CD14-positive monocyte (primary cell): ENCODE measurements around the gene MAST1. TPM values are rescaled to one million over a fixed set of nuclear protein-coding genes. Genes with fewer than 3 reads are reported as not detected.
A peak's percentile ranks its signal among the peaks of the same experiment; 100 is the strongest.

ENCODE experiments used
- DNase-seq, 3 donors: peaks; one replicate each; pipeline ENCODE4 v3.0.0-alpha.2; 2011 to 2022
- H2AFZ ChIP-seq: 2 replicates; pipeline ENCODE4 v1.6.0; 2012; ENCODE audit warnings: mild to moderate bottlenecking, low read depth, low read length, inconsistent platforms; ENCODE audit not compliant: insufficient read depth, poor library complexity, severe bottlenecking
- H3K27ac ChIP-seq, 2 donors: 1 replicate in 1 of 2; 2 replicates in 1 of 2; pipeline ENCODE4 v1.5.1; 2012 to 2013; ENCODE audit warnings: low read length in 2 of 2, control low read depth in 1 of 2, inconsistent platforms in 1 of 2, low read depth in 1 of 2, mild to moderate bottlenecking in 1 of 2
- H3K27me3 ChIP-seq, 2 donors: one replicate each; pipeline versions ENCODE4 v1.6.0 to v1.6.1; 2011 to 2013; ENCODE audit warnings: low read length in 2 of 2; ENCODE audit not compliant: control insufficient read depth in 2 of 2, insufficient read depth in 2 of 2
- H3K36me3 ChIP-seq, 2 donors: replicated peaks in 1 of 2; 1 replicate in 1 of 2; 2 replicates in 1 of 2; pipeline versions ENCODE4 v1.5.1 to v1.6.1; 2012 to 2013; ENCODE audit warnings: low read length in 2 of 2, control low read depth in 1 of 2, inconsistent platforms in 1 of 2, mild to moderate bottlenecking in 1 of 2; ENCODE audit not compliant: insufficient read depth in 2 of 2, control insufficient read depth in 1 of 2
- H3K4me1 ChIP-seq, 2 donors: 1 replicate in 1 of 2; 2 replicates in 1 of 2; pipeline versions ENCODE4 v1.5.1 to v1.6.1; 2012 to 2013; ENCODE audit warnings: low read length in 2 of 2, control low read depth in 1 of 2, inconsistent platforms in 1 of 2, mild to moderate bottlenecking in 1 of 2, moderate library complexity in 1 of 2; ENCODE audit not compliant: insufficient read depth in 2 of 2, control insufficient read depth in 1 of 2
- H3K4me2 ChIP-seq: replicated peaks from 2 replicates; pipeline ENCODE3; 2012; ENCODE audit warnings: low read length, moderate library complexity, mild to moderate bottlenecking; ENCODE audit not compliant: poor library complexity, severe bottlenecking; ENCODE audit errors: extremely low read depth
- H3K4me3 ChIP-seq, 3 experiments: fragments of 200-600 bp in 1 of 3; sonication (generic) in 1 of 3; replicated peaks in 1 of 3; 1 replicate in 2 of 3; 2 replicates in 1 of 3; pipeline ENCODE4 v1.5.1; 2011 to 2013; ENCODE audit warnings: low read length in 3 of 3, mild to moderate bottlenecking in 3 of 3, control low read depth in 2 of 3, low read depth in 2 of 3, inconsistent platforms in 1 of 3, moderate library complexity in 1 of 3
- H3K79me2 ChIP-seq: 2 replicates; pipeline ENCODE4 v1.6.0; 2012; ENCODE audit warnings: mild to moderate bottlenecking, control low read depth, inconsistent platforms, low read length, moderate library complexity; ENCODE audit not compliant: insufficient read depth
- H3K9ac ChIP-seq: 2 replicates; pipeline ENCODE4 v1.6.0; 2017; ENCODE audit warnings: low read length, mild to moderate bottlenecking; ENCODE audit not compliant: insufficient read depth, poor library complexity, severe bottlenecking
- H3K9me3 ChIP-seq, 2 donors: replicated peaks in 1 of 2; 1 replicate in 1 of 2; 2 replicates in 1 of 2; pipeline versions ENCODE4 v1.5.1 to v1.6.1; 2012 to 2013; ENCODE audit warnings: low read length in 2 of 2, control low read depth in 1 of 2; ENCODE audit not compliant: control insufficient read depth in 1 of 2, insufficient read depth in 1 of 2
- H4K20me1 ChIP-seq: 2 replicates; pipeline ENCODE4 v1.6.0; 2012; ENCODE audit warnings: mild to moderate bottlenecking, low read length, control low read depth, moderate library complexity; ENCODE audit not compliant: insufficient read depth
- H3K27ac Mint-ChIP-seq, 7 donors: one replicate each; pipeline ENCODE4 v1.8.0; 2020; ENCODE audit warnings: mild to moderate bottlenecking in 7 of 7, mixed read lengths in 7 of 7, moderate library complexity in 6 of 7, inconsistent platforms in 2 of 7
- H3K27me3 Mint-ChIP-seq, 3 donors: one replicate each; pipeline ENCODE4 v1.8.0; 2021 to 2022; ENCODE audit warnings: low read depth in 3 of 3, mild to moderate bottlenecking in 3 of 3, mixed read lengths in 3 of 3, moderate library complexity in 3 of 3, inconsistent platforms in 1 of 3
- H3K36me3 Mint-ChIP-seq, 2 donors: one replicate each; pipeline ENCODE4 v1.8.0; 2020; ENCODE audit warnings: mixed read lengths in 2 of 2, inconsistent platforms in 1 of 2, mild to moderate bottlenecking in 1 of 2
- H3K4me1 Mint-ChIP-seq: one replicate; pipeline ENCODE4 v1.8.0; 2020; ENCODE audit warnings: mild to moderate bottlenecking, mixed read lengths
- H3K4me3 Mint-ChIP-seq, 2 donors: one replicate each; pipeline ENCODE4 v1.8.0; 2020; ENCODE audit warnings: mild to moderate bottlenecking in 2 of 2, mixed read lengths in 2 of 2, moderate library complexity in 1 of 2
- H3K9me3 Mint-ChIP-seq, 7 donors: one replicate each; pipeline ENCODE4 v1.8.0; 2020 to 2022; ENCODE audit warnings: mixed read lengths in 7 of 7, mild to moderate bottlenecking in 6 of 7, moderate library complexity in 6 of 7, inconsistent platforms in 2 of 7
- WGBS: methylation state at CpG from one replicate; pipeline ENCODE4 v1.1.5; 2013; ENCODE audit warnings: missing lambda C conversion rate; ENCODE audit not compliant: insufficient coverage; 5-methylcytosine and 5-hydroxymethylcytosine counted together
- intact Hi-C, 2 donors: fragments of 100-400 bp; cut with micrococcal nuclease; formaldehyde crosslinking; loops; one replicate each; pipeline versions ENCODE4 v1.15.0 to v1.15.1; 2023
- polyA plus RNA-seq, 3 donors: library from polyadenylated mRNA; depleted of rRNA in 1 of 3; unstranded in 2 of 3; stranded (reverse) in 1 of 3; fragments of 300-500 nt in 2 of 3; fragments of >200 nt in 1 of 3; fragmentation: Illumina TruSeq in 2 of 3; gene quantifications; 1 replicate in 2 of 3; 2 replicates in 1 of 3; pipeline ENCODE4 v1.2.3, GENCODE V29; 2012 to 2021
- TF ChIP-seq, protein P1 (sequence below): fragments of 200-600 bp; IDR thresholded peaks from one replicate; pipeline ENCODE4 v1.8.0; 2022; ENCODE audit warnings: antibody characterized with exemption, mild to moderate bottlenecking

MAST1 gene
- polyA plus RNA-seq, 3 donors = 0.28 to 3.6 (median 1.1) TPM

DNA sequence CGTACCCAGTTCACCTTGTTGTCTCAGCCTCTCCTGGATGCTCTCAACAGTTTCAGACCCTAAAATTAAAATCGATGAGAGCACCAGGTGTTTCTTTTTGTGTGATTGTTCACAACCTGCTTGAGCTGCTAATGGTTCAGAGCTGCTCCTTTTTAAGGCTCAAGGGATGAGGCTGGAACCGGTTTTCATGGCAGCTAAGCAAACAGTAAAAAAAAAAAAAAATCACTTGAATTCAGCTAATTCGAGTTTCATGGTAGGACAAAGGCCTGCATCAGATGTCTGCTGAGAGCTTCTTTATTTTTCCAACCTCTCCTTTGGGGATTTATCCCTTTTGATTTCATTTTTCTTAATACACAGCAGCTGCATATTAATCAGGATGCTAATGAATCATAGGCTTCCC lies 74.3 kb downstream of the MAST1 start:
- intact Hi-C loops = no loop called here

DNA sequence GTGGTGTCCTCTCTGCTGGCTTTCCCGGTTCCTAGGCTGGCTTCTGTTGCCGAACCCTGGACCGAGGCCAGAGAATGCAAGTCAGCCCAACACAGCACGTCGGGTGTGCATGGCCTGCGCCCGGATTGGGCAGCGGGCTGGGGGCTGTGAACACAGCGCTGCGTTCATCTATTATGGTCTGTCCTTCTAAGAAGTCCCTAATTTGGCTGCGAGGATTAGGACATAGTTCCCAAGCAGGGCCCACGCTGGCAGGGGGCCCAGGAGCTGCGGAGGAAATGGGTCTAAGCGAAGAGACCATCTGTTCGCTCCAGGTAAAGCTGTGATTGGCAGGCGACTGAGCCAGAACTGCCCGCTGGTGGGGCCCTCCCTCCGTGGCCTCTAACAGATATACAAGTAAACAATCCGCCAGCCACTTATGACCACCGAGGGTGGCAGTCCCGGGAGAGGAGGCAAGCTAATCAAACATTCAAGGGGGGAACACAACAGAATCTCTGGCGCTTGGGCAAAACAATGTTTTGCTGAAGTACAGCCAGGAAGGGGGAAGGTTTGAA lies 74.8 kb downstream of the MAST1 start:
- WGBS = 9% methylated on average over 19 of the region's 22 CpGs
- Mint-ChIP-seq H3K9me3 (no peaks in the 10 kb centered on the region), H3K36me3 (peaks cover 2 to 3% of the 10 kb centered on the region in 2 donors), H3K4me1 (peaks cover 28% of the 10 kb centered on the region), H3K27ac (peak overlapping the region in 6 of 7 donors; percentile 83 to 96 (median 91)), H3K4me3 (peak overlapping the region; percentile 74 to 83), H3K27me3 (peaks cover 0 to 3% (median 3%) of the 10 kb centered on the region in 3 donors)
- no peak for DNase-seq
- TF ChIP-seq, protein P1, sequence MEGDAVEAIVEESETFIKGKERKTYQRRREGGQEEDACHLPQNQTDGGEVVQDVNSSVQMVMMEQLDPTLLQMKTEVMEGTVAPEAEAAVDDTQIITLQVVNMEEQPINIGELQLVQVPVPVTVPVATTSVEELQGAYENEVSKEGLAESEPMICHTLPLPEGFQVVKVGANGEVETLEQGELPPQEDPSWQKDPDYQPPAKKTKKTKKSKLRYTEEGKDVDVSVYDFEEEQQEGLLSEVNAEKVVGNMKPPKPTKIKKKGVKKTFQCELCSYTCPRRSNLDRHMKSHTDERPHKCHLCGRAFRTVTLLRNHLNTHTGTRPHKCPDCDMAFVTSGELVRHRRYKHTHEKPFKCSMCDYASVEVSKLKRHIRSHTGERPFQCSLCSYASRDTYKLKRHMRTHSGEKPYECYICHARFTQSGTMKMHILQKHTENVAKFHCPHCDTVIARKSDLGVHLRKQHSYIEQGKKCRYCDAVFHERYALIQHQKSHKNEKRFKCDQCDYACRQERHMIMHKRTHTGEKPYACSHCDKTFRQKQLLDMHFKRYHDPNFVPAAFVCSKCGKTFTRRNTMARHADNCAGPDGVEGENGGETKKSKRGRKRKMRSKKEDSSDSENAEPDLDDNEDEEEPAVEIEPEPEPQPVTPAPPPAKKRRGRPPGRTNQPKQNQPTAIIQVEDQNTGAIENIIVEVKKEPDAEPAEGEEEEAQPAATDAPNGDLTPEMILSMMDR = no peak
- no peaks in the 10 kb centered on the region for H3K9me3 ChIP-seq
- no peaks in the 10 kb centered on the region for H4K20me1 ChIP-seq
- peak overlapping the region; percentile 87 for H2AFZ ChIP-seq
- peak overlapping the region; percentile 70 for H3K4me2 ChIP-seq
- no peaks in the 10 kb centered on the region for H3K79me2 ChIP-seq
- peaks cover 27% of the 10 kb centered on the region in 2 donors for H3K4me1 ChIP-seq
- H3K27ac ChIP-seq = peak overlapping the region; percentile 3 to 83
- H3K27me3 ChIP-seq = no peaks in the 10 kb centered on the region
- no peaks in the 10 kb centered on the region for H3K36me3 ChIP-seq
- intact Hi-C loops = no loop called here
- peak overlapping the region in 1 of 3 experiments; percentile 58 for H3K4me3 ChIP-seq
- H3K9ac ChIP-seq = peak overlapping the region; percentile 16

More for the DNA sequence above, 74.3 kb downstream of the MAST1 start:
- Histone ChIP-seq H3K9ac (peak overlapping the region; percentile 16), H3K79me2 (no peaks in the 10 kb centered on the region), H3K9me3 (no peaks in the 10 kb centered on the region), H3K4me3 (peak overlapping the region in 1 of 3 experiments; percentile 58), H3K4me1 (peaks cover 27% of the 10 kb centered on the region in 2 donors), H3K36me3 (no peaks in the 10 kb centered on the region), H3K27ac (peak overlapping the region in 1 of 2 donors; percentile 83), H2AFZ (peak overlapping the region; percentile 87), H3K27me3 (no peaks in the 10 kb centered on the region), H3K4me2 (peak overlapping the region; percentile 70), H4K20me1 (no peaks in the 10 kb centered on the region)
- no peak overlapping the region for H3K27ac Mint-ChIP-seq
- no peak for DNase-seq
- H3K9me3 Mint-ChIP-seq = no peaks in the 10 kb centered on the region
- H3K27me3 Mint-ChIP-seq = peaks cover 0 to 3% (median 3%) of the 10 kb centered on the region in 3 donors
- WGBS = 75% methylated on average over 4 of the region's 4 CpGs
- peaks cover 2 to 3% of the 10 kb centered on the region in 2 donors for H3K36me3 Mint-ChIP-seq
- TF ChIP-seq, protein P1 = no peak
- peaks cover 28% of the 10 kb centered on the region for H3K4me1 Mint-ChIP-seq
- H3K4me3 Mint-ChIP-seq = no peak overlapping the region
